Measurements from ENCODE around the gene OR2V1. TPM values are rescaled to one million over a fixed set of nuclear protein-coding genes. Genes with fewer than 3 reads are reported as not detected.
"Not testable (repeated sequence)": the region's sequence is repeated elsewhere in the genome, so short reads cannot be mapped to it uniquely, and the experiment has no call there.

The OR2V1 gene
- total RNA-seq, 4 donors from 2014 or later: not detected

DNA sequence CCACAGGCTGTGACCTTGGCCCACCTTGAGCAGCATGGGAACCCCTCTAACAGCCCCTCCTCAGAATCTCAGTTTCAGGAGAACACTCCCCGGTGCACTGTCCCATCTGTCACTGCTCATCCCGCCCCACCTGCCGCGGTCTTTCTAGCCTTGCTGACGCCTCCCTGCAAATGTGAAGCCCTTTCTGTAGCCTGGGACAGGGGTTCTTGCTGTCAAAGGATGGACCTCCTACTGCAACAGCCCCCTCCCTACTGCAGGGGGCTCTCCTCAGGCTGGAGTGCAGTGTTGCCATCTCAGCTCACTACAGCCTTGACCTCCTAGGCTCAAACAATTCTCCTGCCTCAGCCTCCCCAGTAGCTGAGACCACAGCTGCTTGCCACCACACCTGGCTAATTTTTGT, 20.0 kb downstream of the OR2V1 start:
- DNase-seq (ENCODE audit: low spot score in 2 of 2): peak in 1 of 2 donors; percentile 50
- H3K4me3 ChIP-seq (ENCODE audit: low read depth, poor library complexity, severe bottlenecking): no peak overlapping the region
- WGBS, 2 donors: 88 to 91% methylated on average over 5 of the region's 5 CpGs
- TF ChIP-seq POLR2A (IDR thresholded peaks at IDR 0.05): no peak
- TF ChIP-seq, protein P1, sequence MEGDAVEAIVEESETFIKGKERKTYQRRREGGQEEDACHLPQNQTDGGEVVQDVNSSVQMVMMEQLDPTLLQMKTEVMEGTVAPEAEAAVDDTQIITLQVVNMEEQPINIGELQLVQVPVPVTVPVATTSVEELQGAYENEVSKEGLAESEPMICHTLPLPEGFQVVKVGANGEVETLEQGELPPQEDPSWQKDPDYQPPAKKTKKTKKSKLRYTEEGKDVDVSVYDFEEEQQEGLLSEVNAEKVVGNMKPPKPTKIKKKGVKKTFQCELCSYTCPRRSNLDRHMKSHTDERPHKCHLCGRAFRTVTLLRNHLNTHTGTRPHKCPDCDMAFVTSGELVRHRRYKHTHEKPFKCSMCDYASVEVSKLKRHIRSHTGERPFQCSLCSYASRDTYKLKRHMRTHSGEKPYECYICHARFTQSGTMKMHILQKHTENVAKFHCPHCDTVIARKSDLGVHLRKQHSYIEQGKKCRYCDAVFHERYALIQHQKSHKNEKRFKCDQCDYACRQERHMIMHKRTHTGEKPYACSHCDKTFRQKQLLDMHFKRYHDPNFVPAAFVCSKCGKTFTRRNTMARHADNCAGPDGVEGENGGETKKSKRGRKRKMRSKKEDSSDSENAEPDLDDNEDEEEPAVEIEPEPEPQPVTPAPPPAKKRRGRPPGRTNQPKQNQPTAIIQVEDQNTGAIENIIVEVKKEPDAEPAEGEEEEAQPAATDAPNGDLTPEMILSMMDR (IDR thresholded peaks at IDR 0.05): no peak
- intact Hi-C loops (cut with DNase I; ENCODE audit: low total_unique reads): no loop called here

DNA sequence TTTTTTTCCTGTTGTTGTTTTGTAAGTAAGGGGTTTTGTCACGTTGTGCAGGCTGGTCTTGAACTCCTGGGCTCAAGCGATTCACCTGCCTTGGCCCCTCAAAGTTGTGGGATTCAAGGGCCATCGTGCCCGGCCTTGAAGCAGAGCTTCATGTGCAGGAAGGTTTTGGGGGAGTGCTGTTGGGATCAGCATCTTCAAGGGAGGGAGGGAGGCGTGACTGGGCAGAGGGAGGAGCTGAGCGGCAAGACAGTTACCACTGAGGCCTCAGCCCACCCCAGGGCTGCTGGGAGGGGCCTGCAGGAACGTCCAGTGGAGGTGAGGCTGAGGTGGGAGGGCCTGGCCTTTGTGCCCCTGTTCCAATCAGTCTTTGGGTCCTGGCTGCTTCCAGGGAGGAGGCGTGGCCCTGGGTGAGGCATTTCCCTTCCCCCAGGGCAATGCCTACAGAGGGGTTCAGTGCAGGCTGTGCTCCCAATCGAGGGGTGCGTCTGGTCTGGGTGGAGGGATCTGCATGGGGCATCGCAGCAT, 21.4 kb downstream of the OR2V1 start:
- intact Hi-C loops (cut with DNase I; ENCODE audit: low total_unique reads): no loop called here
- peak in 1 of 2 donors; percentile 56 for DNase-seq (ENCODE audit: low spot score in 2 of 2)
- TF ChIP-seq, protein P1 (IDR thresholded peaks at IDR 0.05): no peak
- no peak for TF ChIP-seq POLR2A (IDR thresholded peaks at IDR 0.05)
- no peak overlapping the region for H3K4me3 ChIP-seq (ENCODE audit: low read depth, poor library complexity, severe bottlenecking)
- 51 to 56% methylated on average over 11 of the region's 11 CpGs for WGBS, 2 donors

DNA sequence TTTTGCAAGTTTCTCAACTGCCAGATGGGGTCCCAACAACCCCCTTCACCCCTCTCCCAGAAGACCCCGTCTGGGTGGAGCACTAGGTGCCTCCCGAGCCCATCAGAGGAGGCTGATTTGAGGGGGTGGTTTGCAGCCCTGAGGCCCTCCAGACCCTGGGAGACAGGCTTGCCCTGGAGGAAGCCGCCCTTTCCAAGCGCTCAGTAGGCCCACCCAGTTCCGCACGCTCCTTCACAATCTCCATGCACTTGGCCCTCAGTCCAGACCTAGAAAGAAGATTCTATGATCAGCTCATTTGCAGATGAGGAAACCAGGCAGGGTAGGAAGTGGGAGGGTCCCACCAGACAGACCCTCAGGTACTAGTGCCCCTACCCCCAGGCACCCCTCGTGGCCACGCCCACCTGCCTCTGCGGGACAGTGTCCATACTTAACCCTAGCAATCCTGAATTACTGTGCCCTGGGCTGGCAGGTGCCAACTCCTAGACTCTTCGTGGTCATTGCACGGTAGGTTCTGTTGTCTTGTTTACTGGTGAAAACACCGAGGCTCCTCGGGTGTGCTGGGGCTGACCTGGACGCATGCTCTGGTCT, 22.3 kb downstream of the OR2V1 start:
- peak in 1 of 2 donors; percentile 74 for DNase-seq (ENCODE audit: low spot score in 2 of 2)
- WGBS, 2 donors: 78 to 93% methylated on average over 10 to 14 of the region's 14 CpGs

DNA sequence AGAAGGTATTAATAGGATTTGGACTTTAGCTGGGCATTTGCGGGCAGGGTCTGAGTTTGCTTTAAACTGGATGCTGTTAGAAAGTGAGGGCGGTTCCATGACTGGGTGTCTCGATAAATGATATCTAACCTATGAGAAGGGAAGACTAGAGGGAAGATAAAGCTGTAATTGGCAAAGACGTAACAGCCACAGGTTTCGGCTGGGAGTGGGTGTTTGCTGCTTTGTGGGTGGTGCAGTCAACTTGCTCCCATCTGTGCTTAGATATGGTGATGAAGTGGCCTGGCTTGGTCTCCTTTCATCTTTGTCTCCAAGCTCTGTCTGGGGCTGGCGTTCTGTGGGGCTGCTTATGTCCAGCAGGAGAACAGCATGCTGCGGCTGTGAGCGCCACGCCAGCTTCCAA, 23.3 kb downstream of the OR2V1 start:
- DNase-seq (ENCODE audit: low spot score in 2 of 2): peak in 1 of 2 donors; percentile 58
- TF ChIP-seq, protein P1 (IDR thresholded peaks at IDR 0.05): no peak
- TF ChIP-seq POLR2A (IDR thresholded peaks at IDR 0.05): no peak
- 64 to 70% methylated on average over 9 of the region's 9 CpGs for WGBS, 2 donors
- intact Hi-C loops (cut with DNase I; ENCODE audit: low total_unique reads): no loop called here
- no peak overlapping the region for H3K4me3 ChIP-seq (ENCODE audit: low read depth, poor library complexity, severe bottlenecking)

More for the DNA sequence above, 22.3 kb downstream of the OR2V1 start:
- intact Hi-C loops (cut with DNase I; ENCODE audit: low total_unique reads): no loop called here
- no peak overlapping the region for H3K4me3 ChIP-seq (ENCODE audit: low read depth, poor library complexity, severe bottlenecking)
- TF ChIP-seq, protein P1 (IDR thresholded peaks at IDR 0.05): no peak
- no peak for TF ChIP-seq POLR2A (IDR thresholded peaks at IDR 0.05)

DNA sequence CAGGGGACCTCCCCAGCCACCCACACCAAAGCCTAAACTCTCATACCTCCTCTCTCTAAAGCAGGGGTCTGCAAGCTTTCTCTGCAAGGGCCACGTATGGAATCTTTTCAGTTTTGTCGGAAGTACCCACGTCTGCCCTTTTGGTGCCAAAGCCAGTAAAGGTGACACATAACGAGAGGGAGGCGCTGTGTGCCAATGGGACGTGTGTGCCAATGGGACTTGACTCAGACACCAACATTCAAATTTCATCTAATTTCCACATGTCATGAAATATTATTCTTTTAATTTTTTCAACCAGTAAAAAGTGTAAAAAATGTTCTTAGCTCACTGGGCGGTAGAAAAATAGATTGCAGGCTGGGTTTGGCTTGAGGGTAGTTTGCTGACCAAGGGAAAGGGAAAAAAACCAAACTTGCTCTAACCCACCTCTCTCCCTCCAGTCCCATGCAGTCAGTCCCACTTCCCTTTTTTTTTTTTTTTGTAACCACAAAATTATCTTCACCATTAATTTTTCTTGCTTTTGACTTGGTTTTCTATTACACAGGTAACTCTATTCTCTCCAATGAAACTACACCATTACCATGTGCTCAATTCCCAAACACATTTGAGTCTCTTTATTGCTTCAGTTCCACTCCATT, 25.5 kb downstream of the OR2V1 start:
- intact Hi-C loops (cut with DNase I; ENCODE audit: low total_unique reads): no loop called here
- H3K4me3 ChIP-seq (ENCODE audit: low read depth, poor library complexity, severe bottlenecking): no peak overlapping the region
- DNase-seq (ENCODE audit: low spot score in 2 of 2): no peak
- no peak for TF ChIP-seq POLR2A (IDR thresholded peaks at IDR 0.05)
- TF ChIP-seq, protein P1 (IDR thresholded peaks at IDR 0.05): no peak
- 73% methylated on average over 7 of the region's 7 CpGs for WGBS, 2 donors

DNA sequence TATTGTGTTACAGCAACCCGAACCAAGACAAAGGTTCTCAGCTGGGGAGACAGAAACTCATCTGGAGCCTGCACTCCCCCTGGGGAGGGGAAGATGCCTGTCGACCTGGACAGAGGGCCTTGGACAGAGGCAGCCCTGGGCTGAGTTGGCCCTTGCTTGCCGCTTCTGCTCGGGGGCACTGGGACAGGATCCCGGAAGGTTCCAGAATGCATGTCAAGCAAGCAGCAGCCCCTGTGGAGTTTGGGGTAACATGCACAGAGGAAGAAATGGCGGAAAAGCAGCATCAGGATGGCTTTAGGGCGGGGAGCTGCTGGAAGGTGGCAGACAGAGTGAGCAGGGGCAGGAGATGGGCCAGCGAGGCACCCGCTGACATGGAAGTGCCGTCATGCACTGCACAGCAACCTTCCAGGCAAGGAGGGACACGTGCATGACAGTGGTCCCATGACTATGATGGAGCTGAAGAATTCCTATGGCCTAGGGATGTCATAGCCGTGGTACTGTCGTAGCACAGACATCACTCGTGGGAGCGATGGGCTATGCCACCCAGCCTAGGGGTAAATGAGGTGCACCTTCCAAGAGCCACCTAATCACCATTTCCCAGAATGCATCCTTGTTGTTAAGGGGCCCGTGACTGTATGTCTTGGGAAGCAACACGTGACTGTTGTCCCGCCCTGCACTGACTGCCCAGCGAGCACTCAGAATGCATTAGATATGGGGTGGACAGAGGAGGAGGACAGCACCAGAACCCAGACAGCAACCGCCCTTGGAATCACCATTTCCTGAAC, 26.2 kb downstream of the OR2V1 start:
- DNase-seq (ENCODE audit: low spot score in 2 of 2): not testable (repeated sequence)

DNA sequence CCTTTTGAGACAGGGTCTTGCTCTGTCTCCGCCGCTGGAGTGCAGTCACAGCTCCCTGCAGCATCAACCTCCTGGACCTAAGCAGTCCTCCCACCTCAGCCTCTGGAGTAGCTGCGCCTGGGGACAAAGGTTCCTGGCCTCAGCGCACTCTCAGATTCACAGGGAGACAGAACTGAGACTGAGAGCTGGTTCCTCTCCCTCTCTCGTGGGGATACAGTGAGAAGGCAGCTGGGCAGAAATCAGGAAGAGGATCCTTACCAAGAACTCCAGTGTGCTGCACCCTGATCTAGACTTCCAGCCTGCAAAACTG, 26.8 kb downstream of the OR2V1 start:
- H3K4me3 ChIP-seq (ENCODE audit: low read depth, poor library complexity, severe bottlenecking); intact Hi-C loops (cut with DNase I; ENCODE audit: low total_unique reads): not testable (repeated sequence)
- peak in 1 of 2 donors; percentile 76 for DNase-seq (ENCODE audit: low spot score in 2 of 2)
- 7 to 11% methylated on average over 5 of the region's 5 CpGs for WGBS, 2 donors

More for the DNA sequence above, 26.2 kb downstream of the OR2V1 start:
- H3K4me3 ChIP-seq (ENCODE audit: low read depth, poor library complexity, severe bottlenecking); intact Hi-C loops (cut with DNase I; ENCODE audit: low total_unique reads): not testable (repeated sequence)
- WGBS, 2 donors: 72 to 73% methylated on average over 16 to 19 of the region's 20 CpGs

DNA sequence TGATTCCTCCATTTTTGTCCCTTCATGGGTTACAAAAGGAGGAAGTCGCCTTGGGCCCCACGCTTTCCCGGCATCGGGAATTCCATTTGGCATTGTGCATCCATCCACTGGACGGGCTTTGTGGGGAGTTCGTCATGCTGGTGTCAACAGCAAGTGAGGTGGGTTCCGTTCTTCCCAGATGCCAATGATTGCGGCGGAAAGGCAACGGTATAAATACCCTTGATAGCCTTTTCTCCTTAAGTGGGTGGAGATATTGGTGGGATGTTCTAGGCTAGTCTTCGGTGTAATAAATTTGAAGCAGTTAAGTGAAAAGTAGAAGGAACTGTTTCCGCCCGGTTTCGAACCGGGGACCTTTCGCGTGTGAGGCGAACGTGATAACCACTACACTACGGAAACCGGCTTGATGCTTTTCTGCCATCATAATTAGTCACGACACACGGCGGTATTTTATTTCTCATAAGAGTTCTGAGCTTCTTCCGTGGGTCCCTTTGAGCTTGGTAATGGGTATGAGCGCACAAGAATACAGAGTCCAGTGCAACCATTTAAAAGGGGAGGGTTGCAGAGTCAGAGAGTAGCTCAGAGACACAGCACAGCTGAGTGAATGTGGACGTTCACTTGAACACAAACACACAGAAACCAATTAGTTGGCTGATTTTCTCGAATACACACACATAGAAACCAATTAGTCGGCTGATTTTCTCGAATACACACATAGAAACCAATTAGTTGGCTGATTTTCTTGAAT, 28.9 kb downstream of the OR2V1 start:
- DNase-seq (ENCODE audit: low spot score in 2 of 2); H3K4me3 ChIP-seq (ENCODE audit: low read depth, poor library complexity, severe bottlenecking); intact Hi-C loops (cut with DNase I; ENCODE audit: low total_unique reads): not testable (repeated sequence)
- WGBS, 2 donors: no CpG with 5 or more reads among the region's 30 CpGs
